ENCODE data around the gene DUSP23. TPM values are rescaled to one million over a fixed set of nuclear protein-coding genes. Genes with fewer than 3 reads are reported as not detected.

The DUSP23 gene
- total RNA-seq, 4 donors from 2014 or later = 97.3 to 183 (median 99.9) TPM

GRCh38 chr1:159826441-159827101, 45.8 kb downstream of the DUSP23 start, which contains the start of gene SLAMF8:
TSS of gene SLAMF8 (plus strand) at chr1:159826873. CDS start at chr1:159826899, 26 bp downstream.
- 69 to 79% methylated on average over 11 of the region's 11 CpGs for WGBS, 2 donors
- no peak within 1 kb of the TSS for H3K27ac ChIP-seq
- H3K27me3 ChIP-seq = no peaks in the 10 kb centered on the region
- TF ChIP-seq CTCF (IDR thresholded peaks at IDR 0.05) = no peak
- TF ChIP-seq POLR2A (IDR thresholded peaks at IDR 0.05) = no peak
- H3K36me3 ChIP-seq = no peaks in the 10 kb centered on the region
- no peak within 1 kb of the TSS for H3K4me3 ChIP-seq (replicated peaks in 1 of 3)
- peak; percentile 16 to 17 for DNase-seq
- H3K4me1 ChIP-seq = no peaks in the 10 kb centered on the region
- no peaks in the 10 kb centered on the region for H3K9me3 ChIP-seq
- intact Hi-C loops (cut with DNase I) = no loop called here

GRCh38 chr1:159827102-159827490, 46.3 kb downstream of the DUSP23 start:
- Histone ChIP-seq H3K27ac (no peak overlapping the region), H3K4me1 (no peaks in the 10 kb centered on the region), H3K36me3 (no peaks in the 10 kb centered on the region), H3K9me3 (no peaks in the 10 kb centered on the region), H3K27me3 (no peaks in the 10 kb centered on the region), H3K4me3 (replicated peaks in 1 of 3) (no peak overlapping the region)
- TF ChIP-seq CTCF (IDR thresholded peaks at IDR 0.05) (no peak), POLR2A (IDR thresholded peaks at IDR 0.05) (no peak)
- WGBS, 2 donors = 83 to 90% methylated on average over 6 of the region's 6 CpGs
- intact Hi-C loops (cut with DNase I) = no loop called here
- DNase-seq = no peak

GRCh38 chr1:159827549-159827948, 46.8 kb downstream of the DUSP23 start:
- Histone ChIP-seq H3K36me3 (no peaks in the 10 kb centered on the region), H3K4me3 (replicated peaks in 1 of 3) (no peak overlapping the region), H3K27ac (no peak overlapping the region), H3K4me1 (no peaks in the 10 kb centered on the region), H3K9me3 (no peaks in the 10 kb centered on the region), H3K27me3 (no peaks in the 10 kb centered on the region)
- TF ChIP-seq CTCF (IDR thresholded peaks at IDR 0.05) (no peak), POLR2A (IDR thresholded peaks at IDR 0.05) (no peak)
- DNase-seq = no peak
- intact Hi-C loops (cut with DNase I) = no loop called here
- 87 to 90% methylated on average over 2 to 3 of the region's 3 CpGs for WGBS, 2 donors

GRCh38 chr1:159828176-159828575, 47.4 kb downstream of the DUSP23 start:
- no peak overlapping the region for H3K27ac ChIP-seq
- TF ChIP-seq CTCF (IDR thresholded peaks at IDR 0.05) (no peak), POLR2A (IDR thresholded peaks at IDR 0.05) (no peak)
- no peaks in the 10 kb centered on the region for H3K4me1 ChIP-seq
- intact Hi-C loops (cut with DNase I) = no loop called here
- 79 to 96% methylated on average over 3 of the region's 3 CpGs for WGBS, 2 donors
- no peak overlapping the region for H3K4me3 ChIP-seq (replicated peaks in 1 of 3)
- DNase-seq = no peak
- no peaks in the 10 kb centered on the region for H3K36me3 ChIP-seq
- no peaks in the 10 kb centered on the region for H3K27me3 ChIP-seq
- no peaks in the 10 kb centered on the region for H3K9me3 ChIP-seq

- 86 to 88% methylated on average over 11 of the region's 11 CpGs for WGBS, 2 donors
- Histone ChIP-seq H3K4me3 (replicated peaks in 1 of 3) (no peak overlapping the region), H3K9me3 (no peaks in the 10 kb centered on the region), H3K36me3 (no peaks in the 10 kb centered on the region), H3K27ac (no peak overlapping the region), H3K27me3 (no peaks in the 10 kb centered on the region), H3K4me1 (no peaks in the 10 kb centered on the region)
- intact Hi-C loops (cut with DNase I) = no loop called here
- DNase-seq = no peak
- TF ChIP-seq POLR2A (IDR thresholded peaks at IDR 0.05) (no peak), CTCF (IDR thresholded peaks at IDR 0.05) (no peak)
Observed at GRCh38 chr1:159828581-159829272, 48.0 kb downstream of the DUSP23 start.

Measured in thyroid gland (tissue), 4 donors.